H9 (cell line): Measurements from ENCODE around the gene CDK5R1. TPM values are rescaled to one million over a fixed set of nuclear protein-coding genes. Genes with fewer than 3 reads are reported as not detected.

Source experiments
- DNase-seq: peaks from one replicate; pipeline ENCODE4 v3.0.0-alpha.2; 2017
- H2AFZ ChIP-seq: one replicate; pipeline ENCODE4 v1.6.1; 2013; ENCODE audit warnings: mild to moderate bottlenecking, low read length, control low read depth, moderate library complexity
- H2AK5ac ChIP-seq: 2 replicates; pipeline ENCODE4 v1.6.1; 2013; ENCODE audit warnings: low read length, control low read depth, mixed read lengths; ENCODE audit not compliant: insufficient read length
- H2BK120ac ChIP-seq: one replicate; pipeline ENCODE4 v1.6.1; 2013; ENCODE audit warnings: low read depth, mild to moderate bottlenecking, low read length, control low read depth, inconsistent platforms; ENCODE audit not compliant: poor library complexity, severe bottlenecking
- H2BK12ac ChIP-seq: 2 replicates; pipeline ENCODE4 v1.6.1; 2013; ENCODE audit warnings: low read length, control low read depth, mixed read lengths, low read depth; ENCODE audit not compliant: insufficient read length
- H2BK15ac ChIP-seq: 2 replicates; pipeline ENCODE4 v1.6.1; 2013; ENCODE audit warnings: low read depth, low read length, control low read depth
- H2BK20ac ChIP-seq: one replicate; pipeline ENCODE4 v1.6.1; 2013; ENCODE audit warnings: low read depth, mild to moderate bottlenecking, low read length, control low read depth, inconsistent platforms; ENCODE audit not compliant: poor library complexity, severe bottlenecking
- H2BK5ac ChIP-seq: 2 replicates; pipeline ENCODE4 v1.6.1; 2013; ENCODE audit warnings: low read length, control low read depth, mixed read lengths; ENCODE audit not compliant: insufficient read length
- H3K14ac ChIP-seq: 2 replicates; pipeline ENCODE4 v1.6.1; 2013; ENCODE audit warnings: low read length, control low read depth; ENCODE audit not compliant: insufficient read depth
- H3K18ac ChIP-seq: 2 replicates; pipeline ENCODE4 v1.6.1; 2013; ENCODE audit warnings: low read depth, mild to moderate bottlenecking, mixed read lengths, low read length, control low read depth; ENCODE audit not compliant: insufficient read length
- H3K23ac ChIP-seq: 2 replicates; pipeline ENCODE4 v1.6.1; 2013; ENCODE audit warnings: low read length, control low read depth, mixed read lengths, low read depth; ENCODE audit not compliant: insufficient read length
- H3K23me2 ChIP-seq: 2 replicates; pipeline ENCODE4 v1.6.1; 2013; ENCODE audit warnings: low read depth, mild to moderate bottlenecking, mixed read lengths, low read length, control low read depth; ENCODE audit not compliant: insufficient read length, poor library complexity, severe bottlenecking
- H3K27ac ChIP-seq: 2 replicates; pipeline ENCODE4 v1.5.1; 2013; ENCODE audit warnings: low read length, control low read depth, mixed read lengths, low read depth; ENCODE audit not compliant: insufficient read length
- H3K27me3 ChIP-seq: 2 replicates; pipeline ENCODE4 v1.6.1; 2013; ENCODE audit warnings: low read length, control low read depth, inconsistent platforms; ENCODE audit not compliant: insufficient read depth
- H3K4ac ChIP-seq: 2 replicates; pipeline ENCODE4 v1.6.1; 2013; ENCODE audit warnings: low read depth, mild to moderate bottlenecking, control low read depth, inconsistent platforms, low read length, moderate library complexity
- H3K4me1 ChIP-seq: 2 replicates; pipeline ENCODE4 v1.6.1; 2013; ENCODE audit warnings: low read length, control low read depth, inconsistent platforms; ENCODE audit not compliant: insufficient read depth
- H3K4me2 ChIP-seq: 2 replicates; pipeline ENCODE4 v1.6.1; 2013; ENCODE audit warnings: low read length, control low read depth, mixed read lengths; ENCODE audit not compliant: insufficient read length, insufficient read depth
- H3K56ac ChIP-seq: 2 replicates; pipeline ENCODE4 v1.6.1; 2013; ENCODE audit warnings: low read depth, mild to moderate bottlenecking, mixed read lengths, low read length, control low read depth; ENCODE audit not compliant: insufficient read length
- H3K79me1 ChIP-seq: 2 replicates; pipeline ENCODE4 v1.6.1; 2013; ENCODE audit warnings: low read depth, mild to moderate bottlenecking, moderate library complexity, low read length, control low read depth, inconsistent platforms; ENCODE audit not compliant: insufficient read depth, poor library complexity, severe bottlenecking
- H3K79me2 ChIP-seq: 2 replicates; pipeline ENCODE4 v1.6.1; 2013; ENCODE audit warnings: low read length, control low read depth, inconsistent platforms; ENCODE audit not compliant: insufficient read depth
- H3K9ac ChIP-seq: 2 replicates; pipeline ENCODE4 v1.6.1; 2013; ENCODE audit warnings: low read length, control low read depth, mixed read lengths; ENCODE audit not compliant: insufficient read length; ENCODE audit errors: extremely low read depth
- H3K9me3 ChIP-seq: one replicate; pipeline ENCODE4 v1.6.1; 2013; ENCODE audit warnings: low read depth, low read length, inconsistent platforms; ENCODE audit not compliant: control insufficient read depth
- H3T11ph ChIP-seq: one replicate; pipeline ENCODE4 v1.6.1; 2013; ENCODE audit warnings: mild to moderate bottlenecking, low read length, control low read depth, inconsistent platforms
- H4K20me1 ChIP-seq: one replicate; pipeline ENCODE4 v1.6.1; 2013; ENCODE audit not compliant: control insufficient read depth, insufficient read length, insufficient read depth
- H4K5ac ChIP-seq: 2 replicates; pipeline ENCODE4 v1.6.1; 2013; ENCODE audit warnings: low read depth, mild to moderate bottlenecking, mixed read lengths, low read length, control low read depth; ENCODE audit not compliant: insufficient read length
- H4K8ac ChIP-seq: replicated peaks from 2 replicates; pipeline ENCODE4 v1.6.1; 2013; ENCODE audit warnings: low read length, control low read depth, mixed read lengths, low read depth; ENCODE audit not compliant: insufficient read length
- H4K91ac ChIP-seq: 2 replicates; pipeline ENCODE4 v1.6.1; 2013; ENCODE audit warnings: low read depth, mild to moderate bottlenecking, moderate library complexity, mixed read lengths, low read length, control low read depth; ENCODE audit not compliant: insufficient read length
- H3K27ac Mint-ChIP-seq, 3 experiments: 2 replicates in 2 of 3; 3 replicates in 1 of 3; pipeline ENCODE4 v1.8.0; 2020 to 2021; ENCODE audit warnings: mixed read lengths in 3 of 3, mild to moderate bottlenecking in 1 of 3, moderate library complexity in 1 of 3
- H3K27me3 Mint-ChIP-seq: 2 replicates; pipeline ENCODE4 v1.8.0; 2021; ENCODE audit warnings: low read depth, mild to moderate bottlenecking, moderate library complexity, mixed read lengths
- H3K36me3 Mint-ChIP-seq, 3 experiments: 2 replicates in 2 of 3; 3 replicates in 1 of 3; pipeline ENCODE4 v1.8.0; 2020 to 2021; ENCODE audit warnings: low read depth in 3 of 3, mixed read lengths in 3 of 3; ENCODE audit not compliant: insufficient read depth in 1 of 3
- H3K4me1 Mint-ChIP-seq, 2 experiments: 2 replicates each; pipeline ENCODE4 v1.8.0; 2020; ENCODE audit warnings: mixed read lengths in 2 of 2
- H3K4me3 Mint-ChIP-seq, 2 experiments: 2 replicates in 1 of 2; 3 replicates in 1 of 2; pipeline ENCODE4 v1.8.0; 2020 to 2021; ENCODE audit warnings: mild to moderate bottlenecking in 2 of 2, mixed read lengths in 2 of 2, moderate library complexity in 1 of 2
- H3K9me3 Mint-ChIP-seq, 2 experiments: 2 replicates in 1 of 2; 3 replicates in 1 of 2; pipeline ENCODE4 v1.8.0; 2020; ENCODE audit warnings: mild to moderate bottlenecking in 2 of 2, mixed read lengths in 2 of 2, moderate library complexity in 1 of 2
- CTCF ChIP-seq: fragments of 200-600 bp; sonication (generic); conservative IDR thresholded peaks from 3 replicates; pipeline ENCODE4 v1.8.0; 2021; ENCODE audit warnings: antibody characterized with exemption, mild to moderate bottlenecking
- WGBS: extraction: QIAGEN DNeasy Blood & Tissue Kit; methylation state at CpG from one replicate; pipeline ENCODE4 v1.1.7; 2013; ENCODE audit warnings: missing lambda C conversion rate, low lambda C conversion rate, mixed read lengths; ENCODE audit not compliant: insufficient read length; ENCODE audit errors: extremely low coverage; 5-methylcytosine and 5-hydroxymethylcytosine counted together
- total RNA-seq: library from RNA; stranded (reverse); gene quantifications from 2 replicates; pipeline ENCODE4 v1.2.1, GENCODE V29; 2021

Gene CDK5R1
- total RNA-seq, 1 experiment from 2014 or later: 11.4 TPM

- peak overlapping the region; percentile 6; the same call in 1 of the 2 replicates for H3K14ac ChIP-seq
- H3K23me2 ChIP-seq: peaks cover 8% of the 10 kb centered on the region
- no CpG with 5 or more reads among the region's 21 CpGs for WGBS
- H2BK15ac ChIP-seq: no peak overlapping the region
- no peak overlapping the region for H2BK120ac ChIP-seq
- no peak overlapping the region for H2BK5ac ChIP-seq
- no peaks in the 10 kb centered on the region for H4K20me1 ChIP-seq
- Mint-ChIP-seq H3K4me1 (peaks cover 41 to 51% of the 10 kb centered on the region in 2 experiments), H3K9me3 (no peaks in the 10 kb centered on the region), H3K27me3 (no peaks in the 10 kb centered on the region; the same call in 1 of the 2 replicates), H3K27ac (peak overlapping the region; percentile 45 to 76 (median 68); a peak in 5 of 7 replicates), H3K36me3 (peaks cover 15 to 27% (median 23%) of the 10 kb centered on the region in 3 experiments), H3K4me3 (peak overlapping the region in 1 of 2 experiments; percentile 25; a peak in 1 of 5 replicates)
- no peak for TF ChIP-seq CTCF
- H3K79me2 ChIP-seq: no peaks in the 10 kb centered on the region
- no peak overlapping the region for H3T11ph ChIP-seq
- no peak overlapping the region for H4K8ac ChIP-seq
- H3K56ac ChIP-seq: no peak overlapping the region
- no peak overlapping the region for H3K27ac ChIP-seq
- peaks cover 3% of the 10 kb centered on the region for H3K79me1 ChIP-seq
- H3K9ac ChIP-seq: no peak overlapping the region
- H2BK12ac ChIP-seq: no peak overlapping the region
- no peak overlapping the region for H3K18ac ChIP-seq
- peaks cover 5% of the 10 kb centered on the region; the same call in 1 of the 2 replicates for H3K4me1 ChIP-seq
- no peak overlapping the region for H2AFZ ChIP-seq
- H4K91ac ChIP-seq: no peak overlapping the region
- H3K4me2 ChIP-seq: no peak overlapping the region
- no peak for DNase-seq
- no peaks in the 10 kb centered on the region for H3K9me3 ChIP-seq
- H2BK20ac ChIP-seq: no peak overlapping the region
- no peaks in the 10 kb centered on the region for H3K27me3 ChIP-seq
- no peak overlapping the region for H3K4ac ChIP-seq
- no peak overlapping the region for H4K5ac ChIP-seq
- no peak overlapping the region for H3K23ac ChIP-seq
- H2AK5ac ChIP-seq: no peak overlapping the region
These were observed 4.8 kb downstream of the CDK5R1 start for GRCh38 chr17:32491371-32492263.
